Muscle of leg (tissue), 11 donors: ENCODE measurements around the gene PLCB4. TPM values are rescaled to one million over a fixed set of nuclear protein-coding genes. Genes with fewer than 3 reads are reported as not detected.
"Not testable (repeated sequence)": the region's sequence is repeated elsewhere in the genome, so short reads cannot be mapped to it uniquely, and the experiment has no call there.

ENCODE experiments used
- DNase-seq: peaks from one replicate; pipeline ENCODE4 v3.0.0; 2013
- H3K27ac ChIP-seq: one replicate; pipeline ENCODE4 v1.5.1; 2013; ENCODE audit warnings: mild to moderate bottlenecking, low read length, control low read depth
- H3K27me3 ChIP-seq: one replicate; pipeline ENCODE4 v1.6.1; 2013; ENCODE audit warnings: low read length; ENCODE audit not compliant: control insufficient read depth, insufficient read depth
- H3K36me3 ChIP-seq: one replicate; pipeline ENCODE4 v1.6.1; 2013; ENCODE audit warnings: low read length; ENCODE audit not compliant: control insufficient read depth, insufficient read depth
- H3K4me1 ChIP-seq: one replicate; pipeline ENCODE4 v1.6.1; 2013; ENCODE audit warnings: low read length; ENCODE audit not compliant: control insufficient read depth, insufficient read depth
- H3K4me3 ChIP-seq: one replicate; pipeline ENCODE4 v1.5.1; 2013; ENCODE audit warnings: low read length, control low read depth
- H3K9me3 ChIP-seq: replicated peaks from 2 replicates; pipeline ENCODE4 v1.6.1; 2013; ENCODE audit warnings: low read depth, low read length; ENCODE audit not compliant: control insufficient read depth
- WGBS: methylation state at CpG from one replicate; pipeline ENCODE4 v1.1.5; 2013; ENCODE audit warnings: missing lambda C conversion rate; ENCODE audit not compliant: insufficient coverage; 5-methylcytosine and 5-hydroxymethylcytosine counted together
- polyA plus RNA-seq, 8 donors: library from polyadenylated mRNA; unstranded; fragments of 120-200 nt; gene quantifications; one replicate each; pipeline versions ENCODE4 v1.2.1 to v1.2.3, GENCODE V29; 2013; ENCODE audit warnings: inconsistent platforms in 1 of 8, low replicate concordance in 1 of 8; ENCODE audit not compliant: insufficient read length in 8 of 8, insufficient read depth in 1 of 8
- total RNA-seq: library from RNA; stranded (reverse); fragments of 120-200 nt; gene quantifications from one replicate; pipeline ENCODE4 v1.2.4, GENCODE V29; 2013

Gene PLCB4
- total and polyA plus RNA-seq, 9 donors = 3.1 to 5.8 (median 4.3) TPM

- no peaks in the 10 kb centered on the region for H3K36me3 ChIP-seq
- whole genome bisulfite sequencing = 51% methylated on average over 4 of the region's 8 CpGs
- H3K27me3 ChIP-seq = no peaks in the 10 kb centered on the region
- H3K27ac ChIP-seq = peak overlapping the region; percentile 29
- no peaks in the 10 kb centered on the region for H3K9me3 ChIP-seq
- H3K4me3 ChIP-seq = no peak overlapping the region
- DNase-seq = peak; percentile 85
- H3K4me1 ChIP-seq = peaks cover 3% of the 10 kb centered on the region
Measured at GRCh38 chr20:9031991-9032390, 36.9 kb upstream of the PLCB4 start.

- 100% methylated on average over 2 of the region's 4 CpGs for WGBS
- Histone ChIP-seq H3K4me3 (no peak overlapping the region), H3K36me3 (no peaks in the 10 kb centered on the region), H3K27me3 (no peaks in the 10 kb centered on the region), H3K27ac (no peak overlapping the region), H3K4me1 (peaks cover 3% of the 10 kb centered on the region), H3K9me3 (no peaks in the 10 kb centered on the region)
- DNase-seq = no peak
Measured at GRCh38 chr20:9032758-9033157, 36.1 kb upstream of the PLCB4 start.

- Histone ChIP-seq H3K36me3 (no peaks in the 10 kb centered on the region), H3K9me3 (no peaks in the 10 kb centered on the region), H3K27me3 (no peaks in the 10 kb centered on the region), H3K27ac (no peak overlapping the region), H3K4me3 (no peak overlapping the region), H3K4me1 (peaks cover 3% of the 10 kb centered on the region)
- no peak for DNase-seq
- WGBS = no CpG with 5 or more reads among the region's 3 CpGs
Measured at GRCh38 chr20:9035126-9035525, 33.8 kb upstream of the PLCB4 start.

- peaks cover 3% of the 10 kb centered on the region for H3K4me1 ChIP-seq
- H3K9me3 ChIP-seq = no peaks in the 10 kb centered on the region
- DNase-seq = no peak
- H3K36me3 ChIP-seq = no peaks in the 10 kb centered on the region
- H3K4me3 ChIP-seq = no peak overlapping the region
- H3K27me3 ChIP-seq = no peaks in the 10 kb centered on the region
- WGBS = no CpG with 5 or more reads among the region's 1 CpG
- no peak overlapping the region for H3K27ac ChIP-seq
Measured at GRCh38 chr20:9036593-9036992, 32.3 kb upstream of the PLCB4 start.

- DNase-seq = peak; percentile 94
- 18% methylated on average over 2 of the region's 6 CpGs for WGBS
- H3K27me3 ChIP-seq = no peaks in the 10 kb centered on the region
- no peaks in the 10 kb centered on the region for H3K4me1 ChIP-seq
- H3K9me3 ChIP-seq = no peaks in the 10 kb centered on the region
- peak overlapping the region; percentile 0 for H3K27ac ChIP-seq
- H3K4me3 ChIP-seq = no peak overlapping the region
- no peaks in the 10 kb centered on the region for H3K36me3 ChIP-seq
Measured at GRCh38 chr20:9038791-9039535, 29.9 kb upstream of the PLCB4 start.

GRCh38 chr20:9040863-9041524 lies 27.9 kb upstream of the PLCB4 start:
- no peaks in the 10 kb centered on the region for H3K4me1 ChIP-seq
- H3K27me3 ChIP-seq = no peaks in the 10 kb centered on the region
- no CpG with 5 or more reads among the region's 1 CpG for WGBS

GRCh38 chr20:9043364-9043763 lies 25.5 kb upstream of the PLCB4 start:
- WGBS = 100% methylated on average over 1 of the region's 5 CpGs
- DNase-seq = no peak
- Histone ChIP-seq H3K27me3 (no peaks in the 10 kb centered on the region), H3K27ac (no peak overlapping the region), H3K36me3 (no peaks in the 10 kb centered on the region), H3K4me3 (no peak overlapping the region), H3K4me1 (no peaks in the 10 kb centered on the region), H3K9me3 (peaks cover 2% of the 10 kb centered on the region)

More at GRCh38 chr20:9040863-9041524, 27.9 kb upstream of the PLCB4 start:
- DNase-seq = no peak
- Histone ChIP-seq H3K4me3 (no peak overlapping the region), H3K36me3 (no peaks in the 10 kb centered on the region), H3K27ac (no peak overlapping the region), H3K9me3 (no peaks in the 10 kb centered on the region)

GRCh38 chr20:9047928-9048327 lies 21.0 kb upstream of the PLCB4 start:
- not testable (repeated sequence) for H3K27ac ChIP-seq, H3K27me3 ChIP-seq, DNase-seq, H3K4me1 ChIP-seq, H3K36me3 ChIP-seq, H3K9me3 ChIP-seq, H3K4me3 ChIP-seq
- WGBS = no CpG with 5 or more reads among the region's 1 CpG

GRCh38 chr20:9051508-9051907 lies 17.4 kb upstream of the PLCB4 start:
- DNase-seq = peak; percentile 10
- Histone ChIP-seq H3K27ac (no peak overlapping the region), H3K4me3 (no peak overlapping the region), H3K4me1 (no peaks in the 10 kb centered on the region), H3K27me3 (no peaks in the 10 kb centered on the region), H3K9me3 (peaks cover 2% of the 10 kb centered on the region), H3K36me3 (no peaks in the 10 kb centered on the region)
- no CpG with 5 or more reads among the region's 2 CpGs for WGBS

GRCh38 chr20:9052136-9052535 lies 16.8 kb upstream of the PLCB4 start:
- Histone ChIP-seq H3K27ac (no peak overlapping the region), H3K27me3 (no peaks in the 10 kb centered on the region), H3K36me3 (no peaks in the 10 kb centered on the region), H3K4me1 (no peaks in the 10 kb centered on the region), H3K4me3 (no peak overlapping the region), H3K9me3 (peaks cover 2% of the 10 kb centered on the region)
- WGBS = no CpG with 5 or more reads among the region's 3 CpGs
- no peak for DNase-seq
